Heart left ventricle (tissue), 16 donors: Measurements from ENCODE around the gene ADGRG2. TPM values are rescaled to one million over a fixed set of nuclear protein-coding genes. Genes with fewer than 3 reads are reported as not detected.

ENCODE experiments used
- ATAC-seq, 4 donors: fragments of 200-7000 bp; cut with Tn5 transposase; one replicate each; pipeline ENCODE4 v1.9.1; 2020 to 2022; ENCODE audit warnings: moderate library complexity in 4 of 4, mild to moderate bottlenecking in 3 of 4, moderate number of reproducible peaks in 1 of 4
- DNase-seq, 5 donors: peaks; one replicate each; pipeline ENCODE4 v3.0.0-alpha.2; 2020
- H3K27ac ChIP-seq, 12 donors: fragments of 200-600 bp; sonication (generic) in 4 of 12; one replicate each; pipeline versions ENCODE4 v1.5.0 to v1.8.0; 2016 to 2022; ENCODE audit warnings: mild to moderate bottlenecking in 2 of 12
- H3K27me3 ChIP-seq, 9 donors: fragments of 200-600 bp; sonication (generic) in 2 of 9; one replicate each; pipeline versions ENCODE4 v1.5.1 to v1.8.0; 2016 to 2022; ENCODE audit warnings: mild to moderate bottlenecking in 3 of 9
- H3K36me3 ChIP-seq, 9 donors: fragments of 200-600 bp; sonication (generic) in 2 of 9; one replicate each; pipeline versions ENCODE4 v1.5.0 to v1.8.0; 2018 to 2022; ENCODE audit warnings: mild to moderate bottlenecking in 2 of 9
- H3K4me1 ChIP-seq, 12 donors: fragments of 200-600 bp; sonication (generic) in 4 of 12; one replicate each; pipeline versions ENCODE4 v1.5.0 to v1.8.0; 2016 to 2022; ENCODE audit warnings: mild to moderate bottlenecking in 3 of 12
- H3K4me3 ChIP-seq, 12 donors: fragments of 200-600 bp; sonication (generic) in 4 of 12; one replicate each; pipeline versions ENCODE4 v1.5.0 to v1.8.0; 2017 to 2022; ENCODE audit warnings: mild to moderate bottlenecking in 9 of 12, moderate library complexity in 4 of 12
- H3K9me3 ChIP-seq, 12 donors: fragments of 200-600 bp; sonication (generic) in 4 of 12; one replicate each; pipeline versions ENCODE4 v1.5.0 to v1.8.0; 2016 to 2022; ENCODE audit warnings: mild to moderate bottlenecking in 1 of 12
- CTCF ChIP-seq, 12 donors: fragments of 200-600 bp; sonication (generic) in 4 of 12; IDR thresholded peaks; one replicate each; pipeline versions ENCODE4 v1.5.0 to v1.8.0; 2018 to 2022; ENCODE audit warnings: antibody characterized with exemption in 12 of 12, mild to moderate bottlenecking in 5 of 12
- POLR2A ChIP-seq, 2 donors: fragments of 450-650 bp; IDR thresholded peaks; one replicate each; pipeline ENCODE4 v1.6.1; 2017; ENCODE audit warnings: antibody characterized with exemption in 2 of 2, mild to moderate bottlenecking in 2 of 2, moderate library complexity in 2 of 2
- WGBS, 4 donors: extraction: QIAGEN DNeasy Blood & Tissue Kit in 2 of 4; methylation state at CpG; one replicate each; pipeline versions ENCODE4 v1.1.5 to v1.1.7; 2013 to 2018; 5-methylcytosine and 5-hydroxymethylcytosine counted together
- intact Hi-C, 10 donors: fragments of 100-400 bp; cut with DNase I; formaldehyde crosslinking; loops; one replicate each; pipeline versions ENCODE4 v1.11.1 to v1.14.2; 2022
- polyA plus RNA-seq, 2 donors: library from polyadenylated mRNA; stranded (reverse); fragments of 200-250 nt; gene quantifications; one replicate each; pipeline ENCODE4 v1.2.3, GENCODE V29; 2013
- total RNA-seq, 9 donors: library from RNA; depleted of rRNA in 2 of 9; stranded (reverse); fragments of >200 nt in 2 of 9; fragmentation: NEBNext Ultra II Directional in 3 of 9; extraction: Animal tissue kit (Norgen Biotek cat#: 25700) in 3 of 9; gene quantifications; one replicate each; pipeline versions ENCODE4 v1.1.0 to v1.2.4, GENCODE V29; 2016 to 2023
- donor health status: ischemic (EF 13 %, LVEDD 7.1; RV severe dilation, severe dysfunction).
- donor health status: healthy with polysubstance abuse.
- donor health status: DM: no; HTN: yes; CAD: no.
- donor health status: DM: no; HTN: no; CAD: no.
- donor health status: ischemic (EF 25% LVEDD 6.9; RV normal size, moderate dysfunction).
- donor health status: ischemic (EF 25% LVEDD 5.7; RV mildly dilated, moderate dysfunction).
- donor health status: healthy.
- donor health status: DM: yes; HTN: yes; CAD: no.
- donor health status: ischemic (EF 35%, LVEDD 5.7; RV mildly dilated, moderate dysfunction).
- donor health status: nonischemic (EF 11% LVEDD 7.7; RV severe dilation, severe dysfunction).
- donor health status: DM: yes; HTN: yes; CAD: no.
- donor health status: PGD.
- donor health status: ischemic (EF 29% LVEDD 5.4; RV normal size, mild dysfunction).
- donor health status: nonischemic (EF 23%, LVEDD 6.1; RV moderate dilation, normal function).

The ADGRG2 gene
- total and polyA plus RNA-seq, 11 donors = 0.15 to 1.2 (median 0.24) TPM; not detected in 1

- no peak for TF ChIP-seq POLR2A (IDR thresholded peaks at IDR 0.05)
- TF ChIP-seq CTCF (IDR thresholded peaks at IDR 0.05) = no peak
- 80 to 96% (median 88%) methylated on average over 2 to 4 of the region's 4 CpGs for WGBS, 4 donors
- H3K4me3 ChIP-seq = no peak overlapping the region
- no peak for ATAC-seq
- H3K27me3 ChIP-seq = no peaks in the 10 kb centered on the region
- no peaks in the 10 kb centered on the region for H3K4me1 ChIP-seq
- H3K36me3 ChIP-seq = peaks cover 0 to 52% (median 9%) of the 10 kb centered on the region in 9 donors
- DNase-seq = no peak
- intact Hi-C loops = no loop called here
- no peak overlapping the region for H3K27ac ChIP-seq
- H3K9me3 ChIP-seq = no peaks in the 10 kb centered on the region
Measured at GRCh38 chrX:18946611-18947010, 175.7 kb downstream of the ADGRG2 start.

DNA sequence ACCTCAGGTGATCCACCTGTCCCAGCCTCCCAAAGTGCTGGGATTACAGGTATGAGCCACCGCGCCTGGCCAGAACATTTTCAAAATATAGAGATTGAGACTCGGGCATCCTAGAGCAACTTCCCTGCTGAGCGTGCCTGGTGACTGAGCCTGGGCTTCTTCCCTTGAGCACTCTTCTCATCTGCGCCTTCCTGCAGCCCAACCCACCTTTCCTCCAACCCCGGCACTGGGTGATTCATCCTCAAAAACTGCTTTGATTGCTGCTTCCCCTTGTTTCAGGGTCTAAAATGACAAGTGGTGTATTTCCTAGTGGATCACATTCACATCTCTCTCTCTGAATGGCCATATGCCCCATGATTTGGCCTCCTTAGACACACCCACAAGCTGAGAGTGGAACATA is 176.1 kb downstream of the ADGRG2 start:
- WGBS, 4 donors = 87 to 98% (median 95%) methylated on average over 6 of the region's 6 CpGs
- Histone ChIP-seq H3K4me3 (no peak overlapping the region), H3K27ac (no peak overlapping the region), H3K9me3 (no peaks in the 10 kb centered on the region), H3K36me3 (peaks cover 0 to 55% (median 10%) of the 10 kb centered on the region in 9 donors), H3K4me1 (no peaks in the 10 kb centered on the region), H3K27me3 (no peaks in the 10 kb centered on the region)
- no peak for TF ChIP-seq CTCF (IDR thresholded peaks at IDR 0.05)
- no peak for TF ChIP-seq POLR2A (IDR thresholded peaks at IDR 0.05)
- DNase-seq (no peak), ATAC-seq (no peak)
- intact Hi-C loops = no loop called here

- no peaks in the 10 kb centered on the region for H3K9me3 ChIP-seq
- no peak overlapping the region for H3K27ac ChIP-seq
- no peak for TF ChIP-seq CTCF (IDR thresholded peaks at IDR 0.05)
- no peak for TF ChIP-seq POLR2A (IDR thresholded peaks at IDR 0.05)
- 61 to 81% (median 74%) methylated on average over 2 of the region's 2 CpGs for WGBS, 4 donors
- no peak overlapping the region for H3K4me3 ChIP-seq
- no peaks in the 10 kb centered on the region for H3K4me1 ChIP-seq
- intact Hi-C loops = no loop called here
- no peaks in the 10 kb centered on the region for H3K27me3 ChIP-seq
- no peak for ATAC-seq
- H3K36me3 ChIP-seq = peaks cover 0 to 57% (median 13%) of the 10 kb centered on the region in 9 donors
- DNase-seq = no peak
Measured at GRCh38 chrX:18945483-18945882, 176.8 kb downstream of the ADGRG2 start.

- TF ChIP-seq CTCF (IDR thresholded peaks at IDR 0.05) = no peak
- no peak for TF ChIP-seq POLR2A (IDR thresholded peaks at IDR 0.05)
- Histone ChIP-seq H3K4me3 (no peak overlapping the region), H3K36me3 (peaks cover 0 to 59% (median 10%) of the 10 kb centered on the region in 9 donors), H3K27ac (no peak overlapping the region), H3K4me1 (no peaks in the 10 kb centered on the region), H3K27me3 (no peaks in the 10 kb centered on the region), H3K9me3 (no peaks in the 10 kb centered on the region)
- WGBS, 4 donors = 61 to 89% (median 71%) methylated on average over 4 of the region's 4 CpGs
- ATAC-seq = no peak
- intact Hi-C loops = no loop called here
- DNase-seq = no peak
Measured at GRCh38 chrX:18944482-18944881, 177.8 kb downstream of the ADGRG2 start.
